ENCODE data around the gene TREML4.
A peak's percentile ranks its signal among the peaks of the same experiment; 100 is the strongest.

Gene TREML4

GRCh38 chr6:41228096-41228495 is at the start of gene TREML4:
Gene TREML4 (plus strand): TSS chr6:41228349. CDS start chr6:41228428, 79 bp downstream.
- peak; percentile 9 for DNase-seq

- DNase-seq: no peak
Measured at GRCh38 chr6:41179163-41179562, 49.0 kb upstream of the TREML4 start.

GRCh38 chr6:41181566-41181965 is 46.6 kb upstream of the TREML4 start:
- DNase-seq: no peak

- DNase-seq: peak; percentile 85
Measured at GRCh38 chr6:41182069-41183034, 45.8 kb upstream of the TREML4 start.

- no peak for DNase-seq
Measured at GRCh38 chr6:41184761-41185160, 43.4 kb upstream of the TREML4 start.

GRCh38 chr6:41186031-41186562 is 42.1 kb upstream of the TREML4 start:
- DNase-seq: no peak

GRCh38 chr6:41187924-41188886 is 39.9 kb upstream of the TREML4 start:
- no peak for DNase-seq

- DNase-seq: peak; percentile 25
Measured at GRCh38 chr6:41189046-41189445, 39.1 kb upstream of the TREML4 start.

- peak; percentile 57 for DNase-seq
Measured at GRCh38 chr6:41189967-41190366, 38.2 kb upstream of the TREML4 start.

GRCh38 chr6:41190791-41191190 is 37.4 kb upstream of the TREML4 start:
- peak; percentile 19 for DNase-seq

- peak; percentile 14 for DNase-seq
Measured at GRCh38 chr6:41191569-41191968, 36.6 kb upstream of the TREML4 start.

- DNase-seq: no peak
Measured at GRCh38 chr6:41193171-41193734, 34.9 kb upstream of the TREML4 start.

GRCh38 chr6:41193884-41194283 is 34.3 kb upstream of the TREML4 start:
- DNase-seq: no peak

GRCh38 chr6:41194386-41194785 is 33.8 kb upstream of the TREML4 start:
- no peak for DNase-seq

GRCh38 chr6:41197234-41197633 is 30.9 kb upstream of the TREML4 start:
- DNase-seq: no peak

GRCh38 chr6:41199552-41200246 is 28.4 kb upstream of the TREML4 start:
- DNase-seq: peak; percentile 74

- DNase-seq: peak; percentile 91
Measured at GRCh38 chr6:41200296-41200900, 27.8 kb upstream of the TREML4 start.

- DNase-seq: peak; percentile 80
Measured at GRCh38 chr6:41200901-41201763, 27.0 kb upstream of the TREML4 start, which contains the start of gene TREML2. Gene TREML2 (minus strand): TSS chr6:41201149. CDS start chr6:41201008, 141 bp downstream.

GRCh38 chr6:41201764-41202173 is 26.4 kb upstream of the TREML4 start:
- DNase-seq: peak; percentile 80

- no peak for DNase-seq
Measured at GRCh38 chr6:41204156-41204555, 24.0 kb upstream of the TREML4 start.

Measured in hematopoietic multipotent progenitor cell treated with erythropoietin and hydrocortisone succinate and interleukin-3 and kit ligand, for 8 days (in vitro differentiated cells).